Astrocyte (in vitro differentiated cells and primary cell): ENCODE results near the gene DUS4L. TPM values are rescaled to one million over a fixed set of nuclear protein-coding genes. Genes with fewer than 3 reads are reported as not detected.
A peak's percentile ranks its signal among the peaks of the same experiment; 100 is the strongest.

Experiments
- DNase-seq: peaks from one replicate; pipeline ENCODE4 v3.0.0-alpha.2; 2010; ENCODE audit warnings: low read depth
- FAIRE-seq: peaks from 2 replicates; lab custom pipeline; 2011; peaks lifted over from hg19 to GRCh38; lab: Jason Lieb, UNC
- H2AFZ ChIP-seq: 2 replicates; pipeline ENCODE4 v1.6.0; 2012; ENCODE audit warnings: low read depth, low read length, inconsistent platforms
- H3K27ac ChIP-seq: 2 replicates; pipeline ENCODE4 v1.5.1; 2011; ENCODE audit warnings: low read depth, low read length, inconsistent platforms
- H3K27me3 ChIP-seq: 2 replicates; pipeline ENCODE4 v1.6.0; 2011; ENCODE audit warnings: low read length, inconsistent platforms; ENCODE audit not compliant: insufficient read depth
- H3K36me3 ChIP-seq: 2 replicates; pipeline ENCODE4 v1.5.1; 2011; ENCODE audit warnings: low read length, inconsistent platforms; ENCODE audit not compliant: insufficient read depth
- H3K4me1 ChIP-seq: 2 replicates; pipeline ENCODE4 v1.5.1; 2011; ENCODE audit warnings: low read length, inconsistent platforms; ENCODE audit not compliant: insufficient read depth
- H3K4me2 ChIP-seq: 2 replicates; pipeline ENCODE4 v1.6.0; 2012; ENCODE audit warnings: low read length, inconsistent platforms
- H3K4me3 ChIP-seq: 2 replicates; pipeline ENCODE4 v1.5.1; 2011; ENCODE audit warnings: low read depth, mild to moderate bottlenecking, low read length, inconsistent platforms; ENCODE audit not compliant: insufficient read depth
- H3K79me2 ChIP-seq: 2 replicates; pipeline ENCODE4 v1.6.0; 2012; ENCODE audit warnings: mild to moderate bottlenecking, low read length, inconsistent platforms; ENCODE audit not compliant: insufficient read depth
- H3K9ac ChIP-seq: 2 replicates; pipeline ENCODE4 v1.6.0; 2012; ENCODE audit warnings: mild to moderate bottlenecking, low read length, inconsistent platforms
- H3K9me3 ChIP-seq: 2 replicates; pipeline ENCODE4 v1.5.1; 2012; ENCODE audit warnings: low read depth, mild to moderate bottlenecking, low read length, inconsistent platforms; ENCODE audit not compliant: insufficient read depth
- H4K20me1 ChIP-seq: 2 replicates; pipeline ENCODE4 v1.6.0; 2012; ENCODE audit warnings: low read length, inconsistent platforms; ENCODE audit not compliant: insufficient read depth
- H3K27ac Mint-ChIP-seq: one replicate; pipeline ENCODE4 v1.8.0; 2021; ENCODE audit warnings: mild to moderate bottlenecking, mixed read lengths; ENCODE audit not compliant: unreplicated experiment
- H3K27me3 Mint-ChIP-seq: one replicate; pipeline ENCODE4 v1.8.0; 2021; ENCODE audit warnings: low read depth, mixed read lengths; ENCODE audit not compliant: unreplicated experiment
- H3K36me3 Mint-ChIP-seq: one replicate; pipeline ENCODE4 v1.8.0; 2021; ENCODE audit warnings: low read depth, mixed read lengths; ENCODE audit not compliant: unreplicated experiment
- H3K4me1 Mint-ChIP-seq: one replicate; pipeline ENCODE4 v1.8.0; 2021; ENCODE audit warnings: low read depth, mixed read lengths; ENCODE audit not compliant: unreplicated experiment
- H3K4me3 Mint-ChIP-seq: one replicate; pipeline ENCODE4 v1.8.0; 2021; ENCODE audit warnings: mild to moderate bottlenecking, moderate library complexity, mixed read lengths; ENCODE audit not compliant: unreplicated experiment
- H3K9me3 Mint-ChIP-seq: one replicate; pipeline ENCODE4 v1.8.0; 2021; ENCODE audit warnings: mild to moderate bottlenecking, mixed read lengths; ENCODE audit not compliant: unreplicated experiment
- EZH2 ChIP-seq: IDR thresholded peaks from 2 replicates; pipeline ENCODE4 v1.6.1; 2012; ENCODE audit warnings: mild to moderate bottlenecking, low read length, inconsistent platforms; ENCODE audit not compliant: insufficient read depth
- total RNA-seq: library from RNA; stranded (reverse); gene quantifications from 2 replicates; pipeline ENCODE4 v1.2.1, GENCODE V29; 2021
- TF ChIP-seq, protein P1 (sequence below): IDR thresholded peaks from 2 replicates; pipeline ENCODE4 v1.5.1; 2011; ENCODE audit warnings: low read depth, mild to moderate bottlenecking, inconsistent platforms, low read length, moderate library complexity; ENCODE audit not compliant: insufficient read depth

Gene DUS4L
- total RNA-seq, 1 donor from 2014 or later: 6.3 TPM

DNA sequence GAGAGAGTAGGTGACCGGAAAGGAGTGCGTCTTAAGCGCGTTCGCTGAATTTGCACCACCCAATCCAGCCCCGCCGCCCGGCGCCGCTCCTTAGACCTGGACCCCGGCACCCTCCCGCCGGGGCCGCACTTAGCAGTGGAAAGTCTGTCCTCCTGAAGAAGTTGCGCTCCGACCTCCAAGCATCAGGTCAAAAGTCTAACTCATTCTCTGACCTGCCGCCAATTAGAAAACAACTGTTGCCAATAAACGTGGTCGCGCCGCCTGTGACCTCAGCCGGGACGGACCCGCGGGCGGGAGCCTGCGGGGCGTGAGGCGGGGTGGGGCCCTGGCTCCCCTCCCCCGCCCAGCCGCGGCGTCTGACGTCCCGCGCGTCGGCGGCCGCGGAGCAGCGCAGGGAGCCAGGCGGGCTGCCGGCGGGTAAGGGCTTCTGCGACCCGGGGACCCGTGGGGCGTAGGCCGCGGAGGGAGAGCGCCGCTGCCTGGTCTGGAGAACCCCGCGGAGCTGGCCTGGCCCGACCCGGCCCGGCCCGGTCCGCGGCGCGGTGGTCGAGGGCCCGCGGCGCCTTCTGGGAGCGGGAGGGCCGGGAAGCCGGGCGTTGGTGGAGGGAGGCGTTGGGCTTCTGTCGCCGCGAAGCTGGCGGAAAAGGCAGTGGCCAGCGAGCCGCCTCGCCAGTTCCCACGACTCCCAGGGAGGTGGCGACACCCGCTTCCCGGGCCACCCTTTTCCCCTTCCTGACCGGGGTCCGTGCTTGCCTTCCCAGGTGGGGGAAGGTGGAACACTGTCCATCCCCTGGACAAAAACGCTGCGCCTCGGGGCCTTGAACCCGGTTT lies 16.3 kb downstream of the DUS4L start, which contains the start of gene BCAP29:
BCAP29 (plus strand) TSS at position 362 of the 831 bp plus-strand sequence. CDS start 527 bp downstream, outside the sequence.
- H3K4me1 Mint-ChIP-seq: peaks cover 7% of the 10 kb centered on the region
- Histone ChIP-seq H3K4me2 (peak within 1 kb of the TSS; percentile 91), H3K4me1 (peaks cover 7% of the 10 kb centered on the region), H3K36me3 (peaks cover 5% of the 10 kb centered on the region), H3K27ac (peak within 1 kb of the TSS; percentile 88), H3K27me3 (no peaks in the 10 kb centered on the region), H4K20me1 (no peaks in the 10 kb centered on the region), H3K9me3 (no peaks in the 10 kb centered on the region), H3K4me3 (peak within 1 kb of the TSS; percentile 87), H3K9ac (peak within 1 kb of the TSS; percentile 92), H2AFZ (peak within 1 kb of the TSS; percentile 96), H3K79me2 (peaks cover 47% of the 10 kb centered on the region)
- DNase-seq (peak; percentile 30), FAIRE-seq (no peak)
- no peaks in the 10 kb centered on the region for H3K9me3 Mint-ChIP-seq
- peak within 1 kb of the TSS; percentile 94 for H3K4me3 Mint-ChIP-seq
- no peaks in the 10 kb centered on the region for H3K27me3 Mint-ChIP-seq
- TF ChIP-seq, protein P1, sequence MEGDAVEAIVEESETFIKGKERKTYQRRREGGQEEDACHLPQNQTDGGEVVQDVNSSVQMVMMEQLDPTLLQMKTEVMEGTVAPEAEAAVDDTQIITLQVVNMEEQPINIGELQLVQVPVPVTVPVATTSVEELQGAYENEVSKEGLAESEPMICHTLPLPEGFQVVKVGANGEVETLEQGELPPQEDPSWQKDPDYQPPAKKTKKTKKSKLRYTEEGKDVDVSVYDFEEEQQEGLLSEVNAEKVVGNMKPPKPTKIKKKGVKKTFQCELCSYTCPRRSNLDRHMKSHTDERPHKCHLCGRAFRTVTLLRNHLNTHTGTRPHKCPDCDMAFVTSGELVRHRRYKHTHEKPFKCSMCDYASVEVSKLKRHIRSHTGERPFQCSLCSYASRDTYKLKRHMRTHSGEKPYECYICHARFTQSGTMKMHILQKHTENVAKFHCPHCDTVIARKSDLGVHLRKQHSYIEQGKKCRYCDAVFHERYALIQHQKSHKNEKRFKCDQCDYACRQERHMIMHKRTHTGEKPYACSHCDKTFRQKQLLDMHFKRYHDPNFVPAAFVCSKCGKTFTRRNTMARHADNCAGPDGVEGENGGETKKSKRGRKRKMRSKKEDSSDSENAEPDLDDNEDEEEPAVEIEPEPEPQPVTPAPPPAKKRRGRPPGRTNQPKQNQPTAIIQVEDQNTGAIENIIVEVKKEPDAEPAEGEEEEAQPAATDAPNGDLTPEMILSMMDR: no peak
- no peak for TF ChIP-seq EZH2
- H3K36me3 Mint-ChIP-seq: peaks cover 2% of the 10 kb centered on the region
- peak within 1 kb of the TSS; percentile 64 for H3K27ac Mint-ChIP-seq

GRCh38 chr7:107580716-107581383 lies 17.1 kb downstream of the DUS4L start:
- peaks cover 7% of the 10 kb centered on the region for H3K4me1 Mint-ChIP-seq
- Histone ChIP-seq H3K4me2 (peak overlapping the region; percentile 91), H2AFZ (peak overlapping the region; percentile 96), H3K27me3 (no peaks in the 10 kb centered on the region), H3K4me1 (peaks cover 7% of the 10 kb centered on the region), H3K4me3 (peak overlapping the region; percentile 87), H3K79me2 (peaks cover 47% of the 10 kb centered on the region), H3K9me3 (no peaks in the 10 kb centered on the region), H3K9ac (peak overlapping the region; percentile 92), H4K20me1 (no peaks in the 10 kb centered on the region), H3K36me3 (peaks cover 8% of the 10 kb centered on the region), H3K27ac (peak overlapping the region; percentile 88)
- no peak for DNase-seq
- no peaks in the 10 kb centered on the region for H3K27me3 Mint-ChIP-seq
- TF ChIP-seq EZH2: no peak
- TF ChIP-seq, protein P1: no peak
- peak overlapping the region; percentile 41 for H3K27ac Mint-ChIP-seq
- no peaks in the 10 kb centered on the region for H3K9me3 Mint-ChIP-seq
- no peak for FAIRE-seq
- H3K4me3 Mint-ChIP-seq: peak overlapping the region; percentile 88
- peaks cover 2% of the 10 kb centered on the region for H3K36me3 Mint-ChIP-seq
